ENCODE data around the gene IL33.

DNA sequence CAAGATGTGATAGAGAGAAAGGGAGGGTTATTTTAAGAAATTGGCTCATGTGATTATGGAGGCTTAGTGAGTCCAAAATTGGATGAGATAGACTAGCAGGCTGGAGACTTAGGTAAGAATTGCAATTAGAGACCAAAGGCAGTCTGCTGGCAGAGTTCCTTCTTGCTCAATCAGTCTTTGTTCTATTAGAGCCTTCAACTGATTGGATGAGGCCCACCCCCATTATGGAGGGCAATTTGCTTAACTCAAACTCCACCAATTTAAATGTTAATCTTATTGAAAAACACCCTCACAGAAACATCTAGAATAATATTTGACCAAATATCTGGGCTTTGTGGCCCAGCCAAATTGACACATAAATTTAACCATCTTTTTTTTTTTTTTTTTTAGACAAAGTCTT, 88.6 kb downstream of the IL33 start:
- TF ChIP-seq, protein P1, sequence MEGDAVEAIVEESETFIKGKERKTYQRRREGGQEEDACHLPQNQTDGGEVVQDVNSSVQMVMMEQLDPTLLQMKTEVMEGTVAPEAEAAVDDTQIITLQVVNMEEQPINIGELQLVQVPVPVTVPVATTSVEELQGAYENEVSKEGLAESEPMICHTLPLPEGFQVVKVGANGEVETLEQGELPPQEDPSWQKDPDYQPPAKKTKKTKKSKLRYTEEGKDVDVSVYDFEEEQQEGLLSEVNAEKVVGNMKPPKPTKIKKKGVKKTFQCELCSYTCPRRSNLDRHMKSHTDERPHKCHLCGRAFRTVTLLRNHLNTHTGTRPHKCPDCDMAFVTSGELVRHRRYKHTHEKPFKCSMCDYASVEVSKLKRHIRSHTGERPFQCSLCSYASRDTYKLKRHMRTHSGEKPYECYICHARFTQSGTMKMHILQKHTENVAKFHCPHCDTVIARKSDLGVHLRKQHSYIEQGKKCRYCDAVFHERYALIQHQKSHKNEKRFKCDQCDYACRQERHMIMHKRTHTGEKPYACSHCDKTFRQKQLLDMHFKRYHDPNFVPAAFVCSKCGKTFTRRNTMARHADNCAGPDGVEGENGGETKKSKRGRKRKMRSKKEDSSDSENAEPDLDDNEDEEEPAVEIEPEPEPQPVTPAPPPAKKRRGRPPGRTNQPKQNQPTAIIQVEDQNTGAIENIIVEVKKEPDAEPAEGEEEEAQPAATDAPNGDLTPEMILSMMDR (IDR thresholded peaks at IDR 0.05; ENCODE audit: borderline replicate concordance, extremely low read depth, low read length, poor library complexity, severe bottlenecking): no peak
- TF ChIP-seq EZH2 (IDR thresholded peaks at IDR 0.05; ENCODE audit: borderline replicate concordance, low read depth, low read length, severe bottlenecking): no peak
